C4-2B (cell line): ENCODE data around the gene TFEB.

Experiments
- CTCF ChIP-seq: fragments of 450-650 bp; conservative IDR thresholded peaks from 2 replicates; pipeline ENCODE4 v1.5.1; 2017; ENCODE audit warnings: mild to moderate bottlenecking
- ZFX ChIP-seq: fragments of 450-650 bp; IDR thresholded peaks from 2 replicates; pipeline ENCODE4 v1.6.1; 2017

- TF ChIP-seq CTCF (no peak), ZFX (no peak)
These were observed 2.6 kb downstream of the TFEB start for GRCh38 chr6:41732591-41733359.
